Tongue (tissue), 3 donors: ENCODE measurements around the gene DUX4. TPM values are rescaled to one million over a fixed set of nuclear protein-coding genes. Genes with fewer than 3 reads are reported as not detected.
"Not testable (repeated sequence)": the region's sequence is repeated elsewhere in the genome, so short reads cannot be mapped to it uniquely, and the experiment has no call there.

Experiments used
- DNase-seq: peaks from one replicate; pipeline ENCODE4 v3.0.0-alpha.2; 2015
- small RNA-seq: library from RNA; depleted of rRNA; stranded (forward); fragments of <200 nt; gene quantifications from one replicate; pipeline ENCODE3, GENCODE V24; 2014; ENCODE audit warnings: low replicate concordance
- total RNA-seq: library from RNA; depleted of rRNA; stranded (reverse); fragments of >200 nt; gene quantifications from one replicate; pipeline ENCODE4 v1.2.3, GENCODE V29; 2014

DUX4 gene
- total RNA-seq = not detected

GRCh38 chr4:190173428-190173827 is at the start of gene DUX4:
DUX4 (plus strand) TSS chr4:190173774; CDS start chr4:190173774, 0 bp downstream.
- not testable (repeated sequence) for DNase-seq

- DNase-seq = not testable (repeated sequence)
Observed at GRCh38 chr4:190175436-190175835, 1.9 kb downstream of the DUX4 start.

GRCh38 chr4:190177727-190178605 is 4.4 kb downstream of the DUX4 start:
- DNase-seq = not testable (repeated sequence)

GRCh38 chr4:190178606-190178990 is 5.0 kb downstream of the DUX4 start:
- not testable (repeated sequence) for DNase-seq

- not testable (repeated sequence) for DNase-seq
Observed at GRCh38 chr4:190179030-190179739, 5.6 kb downstream of the DUX4 start.

GRCh38 chr4:190179740-190180094 is 6.1 kb downstream of the DUX4 start:
- DNase-seq = not testable (repeated sequence)

- DNase-seq = not testable (repeated sequence)
Observed at GRCh38 chr4:190180947-190181346, 7.4 kb downstream of the DUX4 start.

GRCh38 chr4:190181481-190182100 is 8.0 kb downstream of the DUX4 start:
- DNase-seq = not testable (repeated sequence)

- DNase-seq = not testable (repeated sequence)
Observed at GRCh38 chr4:190203510-190203909, 29.9 kb downstream of the DUX4 start.

Small RNA genes within 50 kb of the gene (small RNA-seq; reads per million reads assigned to genes)
- not detected for gene AC215524.1

Other genes starting within 250 kb of the DUX4 start
- gene FRG1, start 232.9 kb upstream of the DUX4 start, total RNA-seq = 37.0 TPM
- gene FRG2, start 146.5 kb upstream of the DUX4 start, total RNA-seq = not detected
- not detected for gene DBET, start 109.3 kb upstream of the DUX4 start, total RNA-seq